NCI-H510A (cell line): Measurements from ENCODE around the gene FAM193A.
"Not testable (repeated sequence)": the region's sequence is repeated elsewhere in the genome, so short reads cannot be mapped to it uniquely, and the experiment has no call there.

Experiments used
- DNase-seq: peaks from one replicate; lab custom pipeline; 2025; lab: John Stamatoyannopoulos, UW

Gene FAM193A

DNA sequence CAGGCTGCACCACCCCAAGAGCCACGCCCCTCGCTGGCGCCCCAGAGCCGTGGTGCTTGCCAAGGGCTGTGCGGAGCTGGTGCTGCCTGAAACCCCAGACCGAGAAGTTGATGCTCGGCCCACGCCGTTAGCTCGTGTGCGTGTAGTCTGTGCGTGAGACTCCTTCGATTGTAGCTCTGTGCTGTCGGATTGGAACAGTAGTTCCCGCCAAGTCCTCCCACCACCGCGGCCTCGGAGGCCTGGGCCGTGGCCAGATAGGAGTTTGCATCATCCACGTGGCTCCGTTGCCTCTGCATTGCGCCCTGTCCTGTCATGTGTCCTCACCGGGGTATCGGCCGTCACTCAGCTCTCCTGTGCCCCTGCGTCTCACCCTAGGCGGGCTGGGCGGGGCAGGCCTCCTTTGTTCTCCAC is 195.5 kb downstream of the FAM193A start:
- DNase-seq: no peak

DNA sequence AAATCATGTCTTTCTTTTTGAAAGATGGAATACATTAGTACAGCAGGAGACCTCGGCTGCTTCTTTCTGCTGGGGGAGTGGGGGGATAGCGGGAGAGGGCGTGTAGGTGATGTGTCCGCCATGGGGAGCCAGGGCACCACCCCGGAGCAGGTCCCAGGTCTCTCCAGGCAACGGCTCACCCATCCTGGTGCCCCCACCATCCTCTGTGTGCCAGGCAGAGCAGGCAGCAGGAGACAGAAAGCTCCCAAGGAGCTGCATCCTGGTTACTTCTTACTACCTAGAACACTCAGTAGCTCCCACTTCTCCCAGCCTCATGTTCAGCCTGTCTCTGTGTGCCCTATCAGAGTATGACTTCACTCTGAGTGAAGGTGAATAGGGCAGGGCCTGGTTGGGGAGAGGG is 196.1 kb downstream of the FAM193A start:
- DNase-seq: no peak

DNA sequence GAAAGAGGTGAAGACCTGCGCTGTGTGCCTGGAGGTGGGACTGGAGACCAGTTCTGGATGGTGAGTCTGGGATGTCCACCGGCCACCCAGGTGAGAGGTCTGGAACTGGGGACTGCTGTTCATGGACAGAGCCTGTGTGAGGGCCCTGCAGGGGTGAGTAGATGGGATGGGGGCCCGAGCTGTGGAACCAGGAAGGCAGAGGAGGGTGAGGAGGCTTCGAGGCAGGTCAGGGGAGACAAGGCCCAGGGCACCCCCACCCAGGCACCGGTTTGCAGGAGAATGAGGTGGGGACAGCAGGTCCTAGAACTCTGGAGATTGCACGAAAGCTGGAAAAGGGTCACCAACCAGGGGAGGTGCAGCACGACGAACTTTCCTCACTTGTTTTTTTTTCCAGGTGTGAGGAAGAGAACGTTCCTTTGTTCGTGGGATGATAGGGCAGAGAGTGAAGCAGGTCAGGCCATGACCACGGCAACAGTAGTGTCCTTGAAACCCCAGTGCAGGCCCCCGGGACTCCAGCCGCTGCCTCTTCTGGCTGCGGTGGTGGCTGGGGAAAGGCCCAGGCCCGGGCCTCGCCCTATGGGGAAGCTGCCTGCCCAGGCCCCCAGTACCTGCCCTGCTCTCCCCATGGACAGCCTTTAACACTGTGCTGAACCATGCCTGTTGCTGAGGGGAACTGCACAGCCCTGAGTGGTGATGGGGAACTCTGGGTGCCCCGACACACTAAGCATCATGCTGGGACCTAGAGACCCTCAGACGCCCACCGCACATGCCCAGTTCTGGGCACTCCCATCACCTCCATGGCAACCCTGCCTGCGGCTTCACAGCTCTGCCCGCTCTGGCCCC is 196.8 kb downstream of the FAM193A start:
- DNase-seq: no peak

DNA sequence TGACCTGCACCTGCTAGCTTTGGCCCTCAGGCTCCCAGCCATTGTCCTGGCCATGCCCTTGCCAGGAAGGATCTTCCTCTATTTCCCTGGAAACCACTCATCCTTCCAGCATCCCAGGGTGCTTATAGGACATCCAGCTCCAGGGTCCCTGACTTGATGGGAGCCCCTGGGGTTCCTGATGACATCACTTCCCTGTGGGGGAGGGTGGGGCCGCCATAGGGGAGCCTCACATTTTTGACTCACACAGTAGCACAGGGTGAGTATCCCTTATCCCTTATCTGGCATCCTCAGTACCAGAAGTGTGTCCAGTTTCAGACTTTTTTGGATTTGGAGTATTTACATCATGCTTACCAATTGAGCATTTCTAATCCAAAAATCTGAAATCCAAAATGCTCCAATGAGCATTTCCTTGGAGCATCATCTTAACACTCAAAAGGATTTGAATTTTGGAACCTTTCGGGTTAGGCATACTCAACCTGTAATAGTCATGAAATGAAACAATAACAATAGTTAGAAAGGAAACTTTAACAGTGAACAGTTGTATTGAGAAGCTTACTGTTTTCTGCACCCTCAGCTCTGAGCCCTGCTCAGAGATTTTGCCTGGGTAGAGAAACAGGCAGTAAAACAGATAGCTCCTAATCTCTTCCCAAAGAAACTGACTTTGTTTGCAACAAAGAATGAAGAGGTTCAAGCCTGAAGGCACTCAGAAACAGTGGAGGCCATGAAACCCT is 197.6 kb downstream of the FAM193A start:
- no peak for DNase-seq

DNA sequence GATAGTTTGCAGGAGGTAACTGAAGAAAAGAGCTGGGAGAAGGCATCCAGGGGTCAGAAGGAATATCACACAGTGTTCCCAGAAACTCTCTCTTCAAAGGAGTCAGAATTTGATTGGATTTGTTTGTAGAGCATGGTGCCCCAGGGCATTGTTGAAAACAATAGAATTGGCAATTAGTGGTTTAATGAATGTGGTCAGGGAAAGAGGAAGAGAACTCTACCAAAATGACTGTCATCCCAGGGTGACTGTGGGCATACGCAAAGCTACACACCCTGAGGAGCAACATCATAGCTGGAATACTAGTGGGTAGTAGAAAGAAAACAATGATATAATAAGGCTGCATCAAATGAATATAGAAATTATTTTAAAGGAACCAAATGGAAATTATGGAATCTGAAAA is 198.2 kb downstream of the FAM193A start:
- DNase-seq: no peak

DNA sequence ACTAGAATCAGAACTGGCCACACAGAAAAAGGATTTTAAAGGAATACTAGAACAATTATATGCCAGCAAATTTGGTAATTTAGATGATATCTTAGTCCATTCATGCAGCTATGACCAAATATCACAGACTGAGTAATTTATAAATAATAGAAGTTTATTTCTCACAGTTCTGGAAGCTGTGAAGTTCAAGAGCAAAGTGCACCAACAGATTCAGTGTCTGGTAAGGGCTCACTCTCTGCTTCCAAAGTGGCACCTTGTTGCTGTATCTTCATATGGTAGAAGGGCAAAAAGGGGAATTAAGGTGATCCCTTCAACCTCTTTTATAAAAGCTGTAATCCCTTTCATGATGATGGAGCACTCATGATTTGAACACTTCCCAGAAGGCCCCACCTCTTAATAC is 199.4 kb downstream of the FAM193A start:
- DNase-seq: no peak

DNA sequence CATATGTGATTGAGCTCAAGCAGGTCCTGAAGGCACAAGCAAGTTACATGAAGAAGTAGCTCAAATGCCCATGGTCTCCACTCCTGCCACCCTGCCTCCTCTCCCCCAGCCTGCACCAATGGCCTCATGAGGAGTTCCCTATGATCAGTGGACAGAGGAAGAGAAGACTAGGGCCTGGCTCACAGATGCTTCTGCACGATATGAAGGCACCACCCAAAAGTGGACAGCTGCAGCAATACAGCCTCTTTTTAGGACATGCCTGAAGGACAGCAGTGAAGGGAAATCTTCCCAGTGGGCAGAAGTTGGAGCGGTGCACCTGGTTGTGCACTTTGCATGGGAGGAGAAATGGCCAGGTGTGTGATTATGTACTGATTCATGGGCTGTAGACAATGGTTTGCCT is 201.8 kb downstream of the FAM193A start:
- DNase-seq: not testable (repeated sequence)

DNA sequence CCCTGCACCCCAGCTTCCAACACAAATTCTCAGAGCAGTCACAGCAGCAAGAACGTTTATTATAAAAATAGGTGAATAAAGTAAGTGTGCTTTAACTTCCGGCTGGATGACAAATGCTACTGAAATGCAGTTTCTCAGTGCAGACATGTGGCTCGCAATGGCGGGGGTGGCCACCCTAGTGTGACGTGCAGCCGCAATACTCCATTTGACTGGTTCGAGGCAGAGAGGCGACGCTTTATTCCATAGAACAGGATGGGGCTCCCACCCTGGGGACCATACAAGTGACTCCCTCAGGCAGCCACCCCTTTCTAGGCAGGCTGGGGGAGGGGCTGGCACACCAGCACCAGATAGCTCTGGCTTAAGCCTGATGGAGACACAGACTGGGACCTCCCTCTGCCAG is 205.2 kb downstream of the FAM193A start:
- DNase-seq: no peak

DNA sequence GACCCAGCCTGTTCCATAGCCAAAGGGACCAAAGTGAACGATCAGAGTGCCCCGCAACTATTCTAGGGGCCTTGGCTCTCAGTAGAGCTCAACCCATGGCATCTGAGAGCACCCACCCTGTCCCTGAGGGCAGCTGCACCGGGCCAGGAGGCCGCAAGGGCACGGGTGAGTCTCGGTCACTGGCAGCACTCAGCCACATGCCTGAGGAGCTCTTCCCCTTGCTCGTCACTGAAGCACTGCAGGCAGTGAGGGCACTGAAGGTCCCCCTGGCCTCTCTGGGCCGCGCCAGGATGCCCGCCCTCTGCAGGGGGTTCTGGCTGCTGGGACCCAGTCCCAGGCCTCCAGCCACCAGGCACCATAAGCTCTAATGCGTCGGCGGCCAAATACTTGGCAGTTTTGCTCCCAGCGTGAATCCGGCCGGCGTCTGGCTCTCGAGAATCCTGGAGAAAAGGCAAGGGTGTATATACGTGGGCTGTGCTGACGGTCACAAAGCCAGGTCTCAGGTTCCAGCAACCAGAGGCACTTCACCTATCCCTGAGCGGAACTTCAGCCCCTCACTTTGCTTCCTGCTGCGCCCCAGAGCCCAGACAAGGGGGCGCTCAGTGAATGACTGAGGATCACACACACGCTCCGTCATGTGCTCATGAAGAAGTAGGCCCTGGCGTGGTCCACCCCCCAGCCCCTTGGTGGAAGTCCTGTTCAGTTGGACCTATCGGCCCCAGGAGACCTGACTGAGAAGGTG is 205.8 kb downstream of the FAM193A start:
- DNase-seq: no peak

DNA sequence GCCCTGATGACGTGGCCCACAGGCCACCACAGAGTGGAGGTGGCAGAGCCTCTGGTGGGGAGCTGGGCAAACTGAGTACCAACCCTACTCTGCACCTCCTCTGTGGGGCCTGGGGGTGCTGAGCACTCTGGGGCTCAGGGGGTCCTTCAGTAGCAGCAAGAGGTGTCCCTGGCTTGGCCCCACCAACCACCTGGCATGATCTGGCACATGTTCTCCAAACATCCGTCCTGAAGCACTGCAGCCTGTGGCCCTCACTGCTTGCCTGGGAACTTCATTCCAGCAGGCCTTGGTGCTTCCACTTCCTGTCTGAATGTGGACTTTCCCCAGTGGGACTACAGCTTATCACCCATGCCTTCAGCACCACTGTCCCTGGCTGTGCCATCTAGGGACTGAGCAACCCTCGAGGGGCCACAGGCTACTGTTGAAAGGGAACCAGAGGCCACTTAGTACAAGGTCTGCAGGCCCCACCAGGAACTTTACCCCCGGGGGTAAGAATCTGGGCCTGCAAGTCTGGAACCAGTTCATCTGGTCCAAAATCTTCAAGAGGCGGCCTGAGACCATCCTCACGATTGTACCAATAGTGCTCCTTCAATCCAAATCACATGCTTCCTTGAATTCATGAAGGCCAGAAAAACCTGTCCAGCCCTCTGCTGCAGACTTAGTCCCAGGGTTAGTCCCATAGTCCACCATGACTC is 206.5 kb downstream of the FAM193A start:
- DNase-seq: no peak

DNA sequence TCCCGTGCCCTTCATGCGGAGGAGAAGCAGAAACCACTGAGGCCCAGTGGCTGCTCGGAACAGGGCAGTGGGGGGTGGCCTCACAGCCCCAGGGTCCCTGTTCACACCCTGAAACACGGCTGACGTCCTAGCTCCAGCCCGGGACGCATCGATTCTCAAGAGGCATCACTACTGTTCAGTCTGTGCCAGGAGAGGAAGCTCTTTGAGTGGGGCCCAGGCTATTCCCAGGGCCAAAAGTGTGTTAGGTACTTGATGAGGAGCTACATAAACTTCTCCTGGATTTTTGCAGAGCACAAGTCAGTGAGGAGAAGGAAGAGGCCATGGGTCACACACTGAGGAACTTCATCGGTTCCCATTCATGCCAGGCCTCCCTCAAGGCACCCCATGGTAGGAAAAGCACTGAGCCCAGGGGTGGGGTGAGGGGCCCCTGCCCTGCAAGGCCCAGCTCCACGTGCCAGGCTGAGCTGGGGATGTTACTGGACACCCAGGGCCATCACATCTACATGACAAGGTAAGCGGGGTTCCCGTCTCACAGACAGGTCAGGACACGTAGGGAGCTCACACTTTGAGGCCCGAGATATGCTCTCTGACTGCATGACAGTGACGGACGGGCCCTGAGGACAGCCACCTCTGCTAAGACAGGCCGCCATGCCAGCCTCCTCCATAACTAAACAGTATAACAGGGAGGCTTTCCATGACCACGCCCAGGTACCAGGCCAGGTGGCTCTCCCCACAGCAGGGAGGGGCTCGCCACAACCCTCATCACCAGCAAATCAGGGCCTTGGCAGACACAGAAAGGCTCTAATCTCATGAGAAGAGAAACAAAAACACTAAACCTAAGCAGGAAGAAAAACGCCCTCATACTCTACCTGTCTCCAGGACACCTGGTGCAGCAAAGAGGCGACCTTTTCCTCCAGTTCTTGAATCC is 207.3 kb downstream of the FAM193A start:
- DNase-seq: peak; percentile 24

DNA sequence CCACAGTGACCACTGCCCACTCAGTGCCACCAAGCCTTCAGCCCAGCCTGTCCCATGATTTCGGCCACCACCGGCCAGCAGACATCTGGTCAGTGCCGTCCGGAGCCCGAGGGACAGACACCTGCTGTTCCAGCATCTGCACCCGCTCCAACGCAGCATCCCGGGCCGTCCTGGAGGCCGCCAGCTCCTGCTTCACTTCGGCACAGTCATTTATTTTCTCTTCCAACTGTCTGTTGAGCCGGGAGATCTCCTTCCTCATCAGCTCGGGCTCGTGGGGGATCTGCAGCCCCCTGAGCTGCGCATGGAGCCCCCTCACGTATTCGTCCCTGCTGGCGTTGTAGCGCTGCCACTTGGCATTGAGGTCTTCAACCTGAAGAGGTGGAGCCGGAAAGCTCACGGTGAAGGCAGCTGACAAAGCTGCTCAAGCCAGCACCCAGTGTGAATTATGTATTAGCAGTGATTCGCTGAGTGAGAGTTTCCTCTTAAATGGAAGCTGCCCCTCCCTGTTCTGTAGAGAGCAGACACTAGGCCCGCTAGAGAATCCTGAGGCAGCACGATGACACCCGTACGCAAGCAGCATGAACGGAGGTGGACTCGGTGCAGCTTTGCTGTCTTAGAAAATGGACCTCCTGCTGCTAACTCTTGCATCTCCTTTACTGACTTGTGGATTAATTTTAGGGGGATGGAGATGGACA is 208.3 kb downstream of the FAM193A start:
- no peak for DNase-seq

DNA sequence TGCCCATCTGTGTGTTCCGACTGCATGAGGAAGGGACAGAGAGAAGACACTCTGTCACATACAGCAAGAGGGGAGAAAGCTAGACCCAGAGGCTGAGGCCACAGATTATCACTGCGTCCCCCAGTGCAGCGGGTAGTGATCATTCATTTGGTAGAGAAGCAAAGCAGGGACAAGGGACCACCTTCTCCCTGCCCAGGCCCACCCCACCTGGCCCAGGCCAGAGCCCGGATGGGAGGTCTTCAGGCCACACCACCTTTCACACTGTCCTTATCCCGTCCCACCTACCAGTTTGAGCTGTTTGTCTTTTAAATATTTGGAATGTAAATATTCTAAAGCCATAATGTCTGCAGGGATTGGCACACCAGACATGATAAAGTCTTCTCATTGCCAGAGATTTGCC is 209.1 kb downstream of the FAM193A start:
- no peak for DNase-seq

DNA sequence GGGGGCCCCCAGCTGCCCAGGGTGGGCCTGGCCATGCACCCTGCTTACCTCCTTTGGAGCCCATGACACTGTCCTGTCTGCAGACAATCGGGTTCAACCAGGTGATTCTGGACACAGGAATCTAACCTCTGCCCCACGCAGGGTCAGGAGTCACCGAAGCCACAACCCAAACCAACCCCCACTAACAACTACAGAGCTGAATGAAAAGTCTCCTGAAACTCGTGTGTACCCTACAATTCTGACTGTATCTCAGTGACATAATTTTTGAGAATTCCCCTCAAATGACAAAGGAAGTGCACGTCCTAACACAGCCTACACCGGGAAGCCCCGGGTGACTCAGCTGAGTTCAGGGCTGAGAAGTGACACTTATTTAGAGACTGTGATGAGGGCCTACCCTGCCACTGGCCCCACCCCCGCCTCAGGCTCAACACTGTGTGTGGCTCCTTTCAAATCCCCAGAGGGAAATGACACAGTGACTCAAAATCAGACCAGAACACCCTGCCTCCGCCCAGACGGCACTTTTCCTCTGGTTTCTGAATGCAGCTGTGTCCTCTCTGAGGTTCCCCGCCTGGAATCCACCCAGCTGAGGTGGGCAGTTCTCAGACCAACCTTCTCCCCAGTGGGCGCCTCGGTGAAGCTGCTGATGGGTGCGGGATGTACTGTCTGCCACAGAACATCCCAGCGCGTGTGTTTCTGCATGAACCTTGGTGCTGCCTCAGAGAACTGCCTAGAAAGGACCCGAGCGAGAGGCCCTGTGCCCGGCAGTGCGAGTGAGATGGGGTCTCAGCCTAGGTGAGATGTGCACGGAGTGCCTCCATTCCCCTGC is 209.7 kb downstream of the FAM193A start:
- no peak for DNase-seq

DNA sequence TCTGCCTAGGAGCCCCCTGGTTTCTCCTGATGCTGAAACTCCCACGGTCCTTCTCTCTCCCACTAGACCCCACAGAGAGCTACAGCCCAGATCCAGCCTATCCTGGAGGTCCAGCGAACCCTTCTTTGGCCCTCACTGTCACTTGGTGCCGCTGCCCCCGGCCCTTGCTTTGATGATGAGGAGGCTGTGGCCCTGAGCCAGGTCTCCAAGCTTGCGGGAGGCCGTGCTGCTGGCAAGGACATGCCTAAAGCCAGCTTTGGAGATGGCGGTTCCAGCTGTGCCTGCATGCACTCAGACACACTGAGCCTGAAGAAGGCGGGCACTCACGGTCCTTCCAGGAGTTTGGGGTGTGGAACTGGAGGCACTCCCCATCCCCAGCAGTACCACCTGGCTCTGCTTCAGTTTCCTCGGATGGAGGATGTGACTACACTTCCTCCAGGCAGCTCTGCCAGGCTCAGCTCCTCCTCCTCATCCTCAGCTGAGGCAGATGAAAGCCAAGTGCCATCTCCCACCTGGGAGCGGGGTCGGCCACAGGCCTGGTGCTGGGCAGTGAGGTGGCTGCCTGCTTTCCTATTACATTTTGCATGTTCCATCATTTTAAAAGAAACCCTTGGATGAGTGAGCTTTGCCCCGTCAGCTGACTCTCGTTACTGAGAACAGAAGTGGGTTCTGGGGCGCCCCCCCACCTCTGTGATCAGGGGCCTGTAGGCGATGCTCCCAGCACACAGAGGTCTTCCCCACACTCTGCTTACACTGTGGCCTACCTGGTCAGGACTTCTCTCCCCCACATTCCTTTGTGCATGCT is 210.6 kb downstream of the FAM193A start:
- DNase-seq: no peak

DNA sequence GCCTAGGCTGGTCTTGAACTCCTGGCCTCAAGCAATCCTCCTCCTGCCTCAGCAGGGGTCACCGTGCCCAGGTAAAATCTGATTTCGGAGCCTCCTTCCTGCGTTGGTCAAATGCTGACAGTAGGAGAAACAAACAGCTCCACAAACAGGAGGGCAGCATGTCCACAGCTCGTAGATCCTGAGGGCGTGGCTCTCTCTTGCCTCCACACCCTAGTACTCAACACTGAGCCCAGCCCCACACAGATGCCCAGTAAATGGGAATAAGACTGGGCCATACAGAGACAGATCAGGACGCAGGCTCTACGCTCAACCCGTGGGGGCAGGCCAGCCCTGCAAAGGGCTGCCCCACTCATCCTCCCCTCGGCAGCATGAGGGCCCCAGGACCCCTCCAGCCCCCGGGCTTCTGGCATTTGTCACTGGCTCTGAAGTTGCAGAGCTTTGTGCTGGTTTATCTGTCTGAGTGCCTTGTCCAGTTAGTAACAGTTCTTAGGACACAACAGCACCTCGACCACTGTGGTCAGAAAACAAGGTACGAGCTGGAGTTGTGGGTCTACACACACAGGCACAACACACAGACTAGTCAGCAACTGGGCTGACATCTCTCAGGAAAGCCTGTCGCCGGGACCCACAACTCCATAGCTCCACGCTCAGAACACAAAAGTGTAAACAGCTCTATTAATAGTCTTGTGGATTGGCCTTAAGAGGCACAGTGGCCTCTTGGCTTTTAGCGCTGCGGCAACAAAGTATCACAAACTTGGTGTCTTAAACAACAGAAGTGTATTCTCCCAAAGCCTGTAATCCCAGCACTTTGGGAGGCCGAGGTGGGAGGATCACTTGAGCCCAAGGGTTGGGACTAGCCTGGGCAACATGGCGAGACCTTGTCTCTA is 214.5 kb downstream of the FAM193A start:
- DNase-seq: no peak

DNA sequence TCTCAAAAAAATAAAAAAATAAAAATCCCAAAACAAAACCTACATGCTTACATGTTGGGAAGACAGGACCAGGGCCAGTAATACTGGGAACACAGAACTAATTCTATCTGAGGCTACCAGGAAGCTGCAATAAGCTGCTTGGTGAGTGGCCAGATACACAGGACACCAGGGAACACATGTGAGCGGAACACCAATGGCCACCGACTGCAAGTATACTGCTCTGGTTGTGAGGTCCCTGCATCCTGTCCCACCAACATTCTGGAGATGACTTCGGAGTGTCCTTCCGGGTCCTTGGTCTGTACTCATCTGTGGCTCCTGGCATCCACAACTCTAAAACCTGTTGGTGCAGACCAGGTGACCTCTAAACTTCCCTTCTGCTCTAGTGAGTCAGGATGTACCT is 217.0 kb downstream of the FAM193A start:
- no peak for DNase-seq
